NCI-H345 treated with DMSO at 0.1 percent for 48 hours (cell line): ENCODE data around the gene PDGFC.

Experiments used
- DNase-seq: peaks from one replicate; lab custom pipeline; 2025; ENCODE audit not compliant: unreplicated experiment; lab: John Stamatoyannopoulos, UW

PDGFC gene

GRCh38 chr4:156756118-156756517 lies 215.5 kb downstream of the PDGFC start:
- no peak for DNase-seq

GRCh38 chr4:156754832-156755570 lies 216.6 kb downstream of the PDGFC start:
- no peak for DNase-seq

GRCh38 chr4:156751486-156751885 lies 220.1 kb downstream of the PDGFC start:
- no peak for DNase-seq

GRCh38 chr4:156749426-156750403 lies 221.9 kb downstream of the PDGFC start:
- no peak for DNase-seq

GRCh38 chr4:156746111-156746510 lies 225.5 kb downstream of the PDGFC start:
- DNase-seq, result no peak

- DNase-seq, result no peak
These were observed 232.8 kb downstream of the PDGFC start for GRCh38 chr4:156738766-156739165.

GRCh38 chr4:156734965-156735895 lies 236.4 kb downstream of the PDGFC start:
- DNase-seq, result no peak

GRCh38 chr4:156733582-156733981 lies 238.0 kb downstream of the PDGFC start:
- no peak for DNase-seq

GRCh38 chr4:156732634-156733033 lies 239.0 kb downstream of the PDGFC start:
- no peak for DNase-seq

GRCh38 chr4:156729416-156729815 lies 242.2 kb downstream of the PDGFC start:
- DNase-seq, result no peak

GRCh38 chr4:156725257-156725656 lies 246.3 kb downstream of the PDGFC start:
- DNase-seq, result no peak

GRCh38 chr4:156723951-156724668 lies 247.5 kb downstream of the PDGFC start:
- no peak for DNase-seq

- DNase-seq, result no peak
These were observed 253.4 kb downstream of the PDGFC start for GRCh38 chr4:156718226-156718625.

- DNase-seq, result no peak
These were observed 260.4 kb downstream of the PDGFC start for GRCh38 chr4:156711193-156711590.
